ENCODE data around the gene PI16. TPM values are rescaled to one million over a fixed set of nuclear protein-coding genes. Genes with fewer than 3 reads are reported as not detected.

Gene PI16
- polyA plus RNA-seq, 1 donor from 2014 or later = not detected

DNA sequence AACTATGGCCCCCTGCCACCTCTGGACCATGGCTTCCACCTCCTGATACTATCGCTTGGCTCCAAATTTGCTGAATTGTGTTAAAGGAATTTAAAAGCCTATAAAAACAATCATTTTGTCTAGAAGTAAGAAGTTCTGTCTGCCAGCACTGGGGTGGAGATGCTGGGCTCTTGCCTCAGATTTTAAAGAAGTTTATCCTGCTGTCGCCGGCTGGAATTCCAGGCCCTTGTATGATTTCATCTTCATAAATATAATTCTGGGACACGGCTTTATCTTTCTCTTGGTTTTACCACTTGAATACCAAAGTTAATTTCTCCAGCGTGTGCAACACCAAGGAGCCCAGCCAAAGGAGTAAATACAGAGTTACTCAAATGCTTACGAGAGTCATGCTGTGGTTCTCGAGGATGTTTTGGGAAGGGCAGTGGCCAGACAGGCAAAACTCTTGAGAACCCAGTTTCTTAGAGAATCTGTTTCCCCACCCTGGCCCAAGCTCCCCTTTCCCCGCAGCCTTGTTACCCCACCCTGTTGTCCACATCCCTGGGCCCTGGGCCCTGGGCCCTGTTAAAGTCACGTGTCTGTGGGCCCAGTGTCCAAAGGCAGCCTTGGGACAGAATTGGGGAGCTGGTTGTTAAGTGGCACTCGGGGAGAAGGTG is 36.9 kb upstream of the PI16 start (continued):
- TF ChIP-seq, protein P1, sequence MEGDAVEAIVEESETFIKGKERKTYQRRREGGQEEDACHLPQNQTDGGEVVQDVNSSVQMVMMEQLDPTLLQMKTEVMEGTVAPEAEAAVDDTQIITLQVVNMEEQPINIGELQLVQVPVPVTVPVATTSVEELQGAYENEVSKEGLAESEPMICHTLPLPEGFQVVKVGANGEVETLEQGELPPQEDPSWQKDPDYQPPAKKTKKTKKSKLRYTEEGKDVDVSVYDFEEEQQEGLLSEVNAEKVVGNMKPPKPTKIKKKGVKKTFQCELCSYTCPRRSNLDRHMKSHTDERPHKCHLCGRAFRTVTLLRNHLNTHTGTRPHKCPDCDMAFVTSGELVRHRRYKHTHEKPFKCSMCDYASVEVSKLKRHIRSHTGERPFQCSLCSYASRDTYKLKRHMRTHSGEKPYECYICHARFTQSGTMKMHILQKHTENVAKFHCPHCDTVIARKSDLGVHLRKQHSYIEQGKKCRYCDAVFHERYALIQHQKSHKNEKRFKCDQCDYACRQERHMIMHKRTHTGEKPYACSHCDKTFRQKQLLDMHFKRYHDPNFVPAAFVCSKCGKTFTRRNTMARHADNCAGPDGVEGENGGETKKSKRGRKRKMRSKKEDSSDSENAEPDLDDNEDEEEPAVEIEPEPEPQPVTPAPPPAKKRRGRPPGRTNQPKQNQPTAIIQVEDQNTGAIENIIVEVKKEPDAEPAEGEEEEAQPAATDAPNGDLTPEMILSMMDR (IDR thresholded peaks at IDR 0.05; ENCODE audit: poor library complexity, severe bottlenecking) = no peak

DNA sequence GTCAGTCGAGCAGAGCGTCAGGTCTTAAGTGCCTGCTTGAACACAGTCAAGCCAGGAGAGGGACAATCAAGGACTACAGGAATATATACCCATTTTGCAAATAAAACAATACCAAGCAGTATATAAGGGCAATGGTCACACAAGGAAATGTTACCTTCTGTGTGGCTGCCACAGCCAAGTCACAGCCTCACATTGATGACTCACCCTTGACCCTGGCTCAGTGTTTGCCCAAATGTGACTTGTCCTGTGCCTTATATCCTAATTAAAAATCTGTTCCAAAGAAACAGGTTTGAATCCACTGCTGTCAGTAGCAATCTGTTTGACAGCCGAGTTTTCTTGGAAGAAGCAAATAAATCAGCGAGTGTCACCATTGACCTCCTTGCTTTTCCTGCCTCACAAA is 34.5 kb upstream of the PI16 start:
- Histone ChIP-seq H3K9ac (ENCODE audit: low read length) (no peak overlapping the region), H4K20me1 (ENCODE audit: insufficient read depth) (no peaks in the 10 kb centered on the region), H3K4me2 (ENCODE audit: low read length) (no peak overlapping the region), H2AFZ (ENCODE audit: low read depth, low read length) (no peak overlapping the region), H3K36me3 (ENCODE audit: insufficient read depth, low read length) (peaks cover 7% of the 10 kb centered on the region), H3F3A (ENCODE audit: insufficient read depth, low read length, poor library complexity, severe bottlenecking) (no peaks in the 10 kb centered on the region), H3K4me3 (ENCODE audit: low read length) (no peak overlapping the region), H3K9me3 (ENCODE audit: low read length) (no peaks in the 10 kb centered on the region), H3K27ac (ENCODE audit: low read length) (no peak overlapping the region), H3K79me2 (replicated peaks; ENCODE audit: insufficient read depth, low read length) (no peaks in the 10 kb centered on the region), H3K27me3 (ENCODE audit: insufficient read depth, low read depth, low read length) (no peaks in the 10 kb centered on the region), H3K9me2 (ENCODE audit: insufficient read depth, low read length) (no peaks in the 10 kb centered on the region)
- TF ChIP-seq, protein P2, sequence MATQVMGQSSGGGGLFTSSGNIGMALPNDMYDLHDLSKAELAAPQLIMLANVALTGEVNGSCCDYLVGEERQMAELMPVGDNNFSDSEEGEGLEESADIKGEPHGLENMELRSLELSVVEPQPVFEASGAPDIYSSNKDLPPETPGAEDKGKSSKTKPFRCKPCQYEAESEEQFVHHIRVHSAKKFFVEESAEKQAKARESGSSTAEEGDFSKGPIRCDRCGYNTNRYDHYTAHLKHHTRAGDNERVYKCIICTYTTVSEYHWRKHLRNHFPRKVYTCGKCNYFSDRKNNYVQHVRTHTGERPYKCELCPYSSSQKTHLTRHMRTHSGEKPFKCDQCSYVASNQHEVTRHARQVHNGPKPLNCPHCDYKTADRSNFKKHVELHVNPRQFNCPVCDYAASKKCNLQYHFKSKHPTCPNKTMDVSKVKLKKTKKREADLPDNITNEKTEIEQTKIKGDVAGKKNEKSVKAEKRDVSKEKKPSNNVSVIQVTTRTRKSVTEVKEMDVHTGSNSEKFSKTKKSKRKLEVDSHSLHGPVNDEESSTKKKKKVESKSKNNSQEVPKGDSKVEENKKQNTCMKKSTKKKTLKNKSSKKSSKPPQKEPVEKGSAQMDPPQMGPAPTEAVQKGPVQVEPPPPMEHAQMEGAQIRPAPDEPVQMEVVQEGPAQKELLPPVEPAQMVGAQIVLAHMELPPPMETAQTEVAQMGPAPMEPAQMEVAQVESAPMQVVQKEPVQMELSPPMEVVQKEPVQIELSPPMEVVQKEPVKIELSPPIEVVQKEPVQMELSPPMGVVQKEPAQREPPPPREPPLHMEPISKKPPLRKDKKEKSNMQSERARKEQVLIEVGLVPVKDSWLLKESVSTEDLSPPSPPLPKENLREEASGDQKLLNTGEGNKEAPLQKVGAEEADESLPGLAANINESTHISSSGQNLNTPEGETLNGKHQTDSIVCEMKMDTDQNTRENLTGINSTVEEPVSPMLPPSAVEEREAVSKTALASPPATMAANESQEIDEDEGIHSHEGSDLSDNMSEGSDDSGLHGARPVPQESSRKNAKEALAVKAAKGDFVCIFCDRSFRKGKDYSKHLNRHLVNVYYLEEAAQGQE (IDR thresholded peaks at IDR 0.05; ENCODE audit: borderline replicate concordance) = no peak

DNA sequence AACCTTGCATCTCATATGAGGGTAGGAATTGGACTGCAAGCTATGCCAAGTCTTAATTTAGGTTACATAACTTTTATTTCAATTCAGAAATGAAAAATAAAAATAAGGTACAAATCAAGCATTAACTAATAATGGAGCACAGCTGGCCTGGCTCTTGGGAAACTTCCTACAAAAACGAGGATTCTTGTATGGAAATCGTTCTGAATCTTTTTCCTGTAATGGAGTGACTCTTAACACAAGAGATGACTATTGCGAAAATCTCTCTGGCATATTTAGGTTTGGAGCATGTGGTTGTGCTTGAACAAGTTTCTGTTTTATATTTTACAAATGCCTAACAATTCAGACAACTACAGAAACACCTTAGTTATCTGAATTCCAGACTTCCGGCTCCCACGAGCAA is 34.0 kb upstream of the PI16 start:
- Histone ChIP-seq H2AFZ (ENCODE audit: low read depth, low read length) (no peak overlapping the region), H3K9me3 (ENCODE audit: low read length) (no peaks in the 10 kb centered on the region), H3K9ac (ENCODE audit: low read length) (no peak overlapping the region), H3K4me3 (ENCODE audit: low read length) (no peak overlapping the region), H3K27ac (ENCODE audit: low read length) (no peak overlapping the region), H3K36me3 (ENCODE audit: insufficient read depth, low read length) (peaks cover 7% of the 10 kb centered on the region), H3F3A (ENCODE audit: insufficient read depth, low read length, poor library complexity, severe bottlenecking) (no peaks in the 10 kb centered on the region), H3K79me2 (replicated peaks; ENCODE audit: insufficient read depth, low read length) (no peaks in the 10 kb centered on the region), H4K20me1 (ENCODE audit: insufficient read depth) (no peaks in the 10 kb centered on the region), H3K27me3 (ENCODE audit: insufficient read depth, low read depth, low read length) (no peaks in the 10 kb centered on the region), H3K4me2 (ENCODE audit: low read length) (no peak overlapping the region), H3K9me2 (ENCODE audit: insufficient read depth, low read length) (no peaks in the 10 kb centered on the region)
- TF ChIP-seq EP300 (conservative IDR thresholded peaks at IDR 0.05; ENCODE audit: poor library complexity, severe bottlenecking) (no peak), MXI1 (conservative IDR thresholded peaks at IDR 0.05; ENCODE audit: poor library complexity, severe bottlenecking) (no peak), POLR2AphosphoS5 (IDR thresholded peaks at IDR 0.05) (no peak), RAD21 (conservative IDR thresholded peaks at IDR 0.05) (no peak), EZH2 (IDR thresholded peaks at IDR 0.05; ENCODE audit: borderline replicate concordance, insufficient read depth, low read length, poor library complexity, severe bottlenecking) (no peak), TAF1 (IDR thresholded peaks at IDR 0.05; ENCODE audit: low read depth) (no peak), SMC3 (conservative IDR thresholded peaks at IDR 0.05; ENCODE audit: poor library complexity) (no peak)
- TF ChIP-seq, protein P1 (IDR thresholded peaks at IDR 0.05; ENCODE audit: poor library complexity, severe bottlenecking) = no peak
- TF ChIP-seq, protein P2 (IDR thresholded peaks at IDR 0.05; ENCODE audit: borderline replicate concordance) = no peak

Data from neural cell (in vitro differentiated cells).